ENCODE measurements around the gene CD93. TPM values are rescaled to one million over a fixed set of nuclear protein-coding genes. Genes with fewer than 3 reads are reported as not detected.

Gene CD93
- total RNA-seq, 2 experiments from 2014 or later: 0.36 to 0.46 TPM

DNA sequence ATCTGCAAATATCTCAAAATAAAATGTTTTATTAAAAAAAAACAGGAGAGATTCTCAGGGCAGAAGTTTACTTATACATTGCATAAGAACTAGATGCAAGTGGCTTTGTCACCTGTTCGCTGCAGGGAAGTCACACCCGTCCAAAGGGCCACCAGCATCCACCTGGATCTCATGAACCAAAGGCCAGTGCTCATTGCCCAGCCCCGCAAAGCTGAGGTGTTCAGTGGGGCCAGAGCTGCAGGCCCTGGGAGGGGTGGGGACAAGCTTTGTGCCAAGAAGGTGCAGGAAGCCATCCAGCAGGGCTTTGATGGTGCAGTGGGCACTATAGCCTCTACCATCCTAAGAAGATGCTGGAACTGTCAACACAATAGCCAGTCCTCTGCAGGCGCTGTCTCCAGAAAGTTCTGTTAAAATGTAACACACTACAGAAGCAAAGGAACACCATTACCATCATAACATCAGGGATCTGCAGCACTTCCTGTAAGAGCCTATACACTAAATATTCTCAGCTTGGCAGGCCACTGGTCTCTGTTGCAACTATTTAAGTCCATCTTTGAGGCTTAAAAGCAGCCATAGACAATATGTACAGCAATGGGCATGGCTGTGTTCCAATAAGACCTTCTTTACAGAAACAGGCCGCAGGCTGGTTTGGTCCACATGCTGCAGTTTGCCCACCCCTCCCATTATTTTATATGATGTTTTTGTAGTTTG lies 15.7 kb upstream of the CD93 start:
- ChIA-PET POLR2A (no interaction called here), CTCF (no interaction called here)

DNA sequence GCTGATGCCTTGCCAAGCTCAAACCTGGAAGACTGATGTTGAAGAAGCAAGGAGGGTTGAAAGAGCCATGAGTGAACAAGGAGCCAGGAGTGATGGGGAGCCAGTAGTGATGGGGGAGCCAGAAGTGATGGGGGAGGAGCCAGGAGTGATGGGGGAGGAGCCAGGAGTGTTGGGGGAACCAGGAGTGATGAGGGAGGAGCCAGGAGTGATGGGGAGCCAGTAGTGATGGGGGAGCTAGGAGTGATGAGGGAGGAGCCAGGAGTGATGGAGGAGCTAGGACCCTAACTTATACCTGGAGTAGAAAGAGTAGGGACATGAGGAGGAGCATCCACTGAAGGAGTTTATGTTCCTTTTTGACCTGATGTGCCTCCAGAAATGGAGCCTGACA lies 14.6 kb upstream of the CD93 start:
- CTCF ChIA-PET: no interaction called here
- POLR2A ChIA-PET: no interaction called here

DNA sequence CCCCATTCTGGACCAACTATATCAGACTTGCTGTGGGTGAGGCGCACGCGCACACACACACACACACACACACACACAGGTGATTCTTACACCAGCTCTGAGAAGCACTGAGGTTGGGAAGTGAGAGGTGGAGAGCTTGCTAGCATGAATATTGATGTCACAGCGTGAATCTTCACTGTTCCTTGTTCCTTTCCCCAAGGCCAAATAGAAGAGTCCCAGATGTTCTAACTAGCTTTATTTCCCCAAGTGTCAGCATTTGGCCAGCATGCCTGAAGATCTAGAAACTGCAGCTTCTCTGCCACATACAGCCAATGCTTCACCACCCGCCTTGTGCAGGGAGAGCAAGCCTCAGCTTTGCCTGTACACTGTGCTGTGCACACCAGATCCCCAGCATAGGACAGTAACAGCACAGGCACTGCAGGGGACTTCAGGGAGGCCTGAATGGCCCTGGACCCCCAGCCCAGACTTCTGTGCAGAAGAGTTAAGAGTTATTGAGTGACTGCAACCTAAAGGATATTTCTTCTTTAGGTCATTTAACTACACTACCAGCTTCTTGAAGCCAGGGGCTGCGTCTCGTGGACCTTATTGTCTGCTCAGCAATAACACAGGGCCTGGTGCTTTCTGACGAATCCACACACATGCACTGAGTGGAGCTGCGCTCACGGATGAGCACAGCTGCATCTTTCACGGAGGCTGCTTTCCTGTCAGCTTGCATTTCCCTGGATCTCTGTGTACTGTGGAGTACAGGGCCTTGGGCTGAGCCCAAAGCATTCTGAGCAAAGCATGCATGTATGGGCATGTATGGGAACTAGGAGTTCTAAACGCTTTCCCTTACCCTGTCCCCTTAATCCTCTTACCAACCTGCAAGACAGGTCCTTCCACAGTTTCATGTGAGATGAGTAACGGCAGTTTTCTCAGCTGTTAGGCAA lies 13.9 kb upstream of the CD93 start:
- ChIA-PET POLR2A (interaction anchor here (0.6 kb wide), 1 partner anchor 1828 kb away, joined by 3 read pairs; no protein-coding TSS in a partner anchor), CTCF (no interaction called here)

DNA sequence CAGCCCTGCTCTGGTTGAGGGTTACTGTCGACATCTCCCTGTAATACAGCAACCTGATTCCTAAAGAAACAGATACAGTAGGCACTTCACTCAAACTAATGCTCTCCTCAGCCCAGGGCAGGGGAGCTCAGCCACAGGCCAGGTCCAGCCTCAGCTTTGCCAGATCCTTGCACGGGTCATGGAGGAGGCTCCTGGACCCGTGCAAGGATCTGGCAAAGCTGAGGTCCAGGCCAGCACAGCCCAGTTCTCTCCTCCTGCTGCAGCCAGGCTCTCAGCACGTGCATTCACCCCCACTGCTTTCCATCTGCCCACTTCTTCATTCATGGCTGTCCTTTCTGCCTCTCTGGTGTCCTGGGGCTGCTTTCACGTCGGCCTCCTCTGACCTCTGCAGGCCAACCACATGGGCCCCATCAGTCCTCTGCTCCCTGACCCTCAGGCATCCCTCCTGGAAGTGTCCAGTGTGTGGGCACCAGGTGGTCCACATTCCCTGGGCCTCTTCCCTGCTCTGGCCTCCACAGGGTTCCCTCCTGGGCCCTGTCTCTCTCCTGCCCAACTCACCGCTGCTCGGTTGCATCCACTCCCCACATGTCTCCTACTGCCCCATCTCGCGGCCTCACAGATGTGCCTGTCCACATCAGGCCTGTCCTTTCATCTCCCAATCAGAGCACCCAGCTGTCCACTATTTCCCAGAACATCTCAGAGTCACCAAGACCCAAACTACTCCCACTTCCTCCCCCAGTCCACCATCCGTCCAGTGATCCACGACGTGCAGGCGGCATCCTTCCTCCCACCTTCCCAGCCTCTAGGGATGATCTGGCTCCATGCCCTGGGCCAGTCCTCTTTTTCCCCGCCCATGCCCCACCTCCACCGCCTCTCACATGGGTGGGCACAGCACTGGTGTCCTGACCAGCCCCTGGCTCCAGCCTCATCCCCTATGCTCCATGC lies 11.8 kb upstream of the CD93 start:
- POLR2A ChIA-PET: no interaction called here
- CTCF ChIA-PET: no interaction called here

DNA sequence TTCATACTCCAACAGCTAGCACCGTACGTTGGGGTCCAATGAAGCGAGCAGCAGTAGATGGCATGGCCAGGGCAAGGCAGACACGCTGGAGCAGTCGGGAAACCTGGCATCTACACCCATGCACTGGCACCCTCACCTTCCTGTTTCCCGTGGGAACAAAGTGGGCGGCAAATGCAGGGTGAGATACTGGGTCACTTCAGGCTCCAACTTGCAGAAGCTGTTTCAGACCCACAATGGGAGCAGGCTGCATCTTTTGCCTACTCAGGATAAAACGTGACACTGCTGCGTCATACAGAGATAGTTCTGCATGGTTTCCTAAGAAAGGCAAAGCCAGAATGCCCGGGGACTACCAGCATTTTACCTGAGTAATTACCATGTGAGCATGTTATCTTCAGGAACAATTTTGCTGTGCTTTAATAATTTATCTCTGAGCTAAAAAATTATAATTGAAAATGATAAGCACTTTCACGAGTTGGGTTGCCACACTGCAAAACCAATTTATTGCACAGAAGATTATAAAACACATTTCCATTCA lies 10.9 kb upstream of the CD93 start:
- POLR2A ChIA-PET: no interaction called here
- CTCF ChIA-PET: no interaction called here

DNA sequence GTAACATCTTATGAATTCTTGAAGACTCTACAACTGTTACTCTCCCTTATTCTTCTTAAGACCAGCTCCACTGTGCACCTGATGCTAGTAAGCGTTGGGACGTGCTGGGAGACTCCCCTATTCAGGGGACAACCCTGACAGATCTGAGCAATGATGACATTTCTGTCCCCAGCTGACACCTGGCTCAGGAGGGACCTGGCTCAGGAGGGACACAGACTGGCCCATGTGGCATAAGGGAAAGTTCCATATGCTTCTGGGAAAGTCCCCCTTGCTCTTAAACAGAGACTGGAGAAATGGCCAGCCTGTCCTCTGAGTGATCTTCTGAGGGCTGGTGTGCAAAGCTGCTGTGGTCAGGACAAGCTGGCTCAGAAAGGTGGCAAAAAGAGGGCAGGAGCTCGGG lies 10.0 kb upstream of the CD93 start:
- POLR2A ChIA-PET: interaction anchor here (0.6 kb wide), 1 partner anchor 10 kb away, joined by 3 read pairs; the partner anchor contains the start of gene CD93
- CTCF ChIA-PET: interaction anchor here (0.5 kb wide), 1 partner anchor 90 kb away, joined by 3 read pairs; no protein-coding TSS in a partner anchor

DNA sequence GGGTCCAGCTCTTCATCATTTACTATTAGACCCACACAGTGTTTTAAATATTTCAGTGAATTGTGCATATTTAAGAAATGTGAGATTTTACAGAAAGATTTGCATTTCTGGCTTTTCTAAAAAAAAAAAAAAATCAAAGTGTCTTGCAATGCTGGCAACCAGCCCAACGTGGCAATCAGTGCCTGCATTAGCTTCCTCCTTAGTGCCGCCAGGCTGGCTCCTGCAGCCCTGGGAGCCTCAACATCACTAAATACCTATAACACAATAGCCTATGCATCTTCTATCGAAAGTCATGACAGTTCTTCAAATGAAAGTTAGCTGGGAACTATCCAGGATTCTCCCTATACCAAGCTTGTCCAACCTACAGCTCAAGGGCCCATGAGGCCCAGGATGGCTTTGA lies 9.4 kb upstream of the CD93 start:
- ChIA-PET CTCF (interaction anchor here (0.5 kb wide), 1 partner anchor 89 kb away, joined by 3 read pairs; no protein-coding TSS in a partner anchor), POLR2A (interaction anchor here (0.6 kb wide), 1 partner anchor 10 kb away, joined by 3 read pairs; the partner anchor contains the start of gene CD93)

DNA sequence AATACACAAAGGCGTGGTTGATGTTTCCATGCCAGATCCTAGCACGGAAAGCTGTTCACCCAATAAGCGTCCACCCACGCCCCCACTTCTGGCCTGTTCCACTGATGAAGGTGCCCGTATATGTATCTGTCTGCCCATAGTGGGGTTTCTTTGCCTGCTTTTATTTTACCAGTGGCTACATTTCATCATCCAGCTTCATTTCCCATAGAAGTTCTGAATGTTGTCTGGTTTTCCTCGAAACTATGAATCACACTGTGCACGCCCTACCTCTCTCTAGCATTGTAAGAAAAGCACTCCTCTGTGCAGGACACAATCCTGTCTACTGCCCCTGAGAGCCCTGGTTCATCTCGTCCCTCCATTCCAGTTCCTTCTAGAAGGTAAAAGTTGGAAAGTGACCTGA lies 8.8 kb upstream of the CD93 start:
- POLR2A ChIA-PET: no interaction called here
- CTCF ChIA-PET: no interaction called here

DNA sequence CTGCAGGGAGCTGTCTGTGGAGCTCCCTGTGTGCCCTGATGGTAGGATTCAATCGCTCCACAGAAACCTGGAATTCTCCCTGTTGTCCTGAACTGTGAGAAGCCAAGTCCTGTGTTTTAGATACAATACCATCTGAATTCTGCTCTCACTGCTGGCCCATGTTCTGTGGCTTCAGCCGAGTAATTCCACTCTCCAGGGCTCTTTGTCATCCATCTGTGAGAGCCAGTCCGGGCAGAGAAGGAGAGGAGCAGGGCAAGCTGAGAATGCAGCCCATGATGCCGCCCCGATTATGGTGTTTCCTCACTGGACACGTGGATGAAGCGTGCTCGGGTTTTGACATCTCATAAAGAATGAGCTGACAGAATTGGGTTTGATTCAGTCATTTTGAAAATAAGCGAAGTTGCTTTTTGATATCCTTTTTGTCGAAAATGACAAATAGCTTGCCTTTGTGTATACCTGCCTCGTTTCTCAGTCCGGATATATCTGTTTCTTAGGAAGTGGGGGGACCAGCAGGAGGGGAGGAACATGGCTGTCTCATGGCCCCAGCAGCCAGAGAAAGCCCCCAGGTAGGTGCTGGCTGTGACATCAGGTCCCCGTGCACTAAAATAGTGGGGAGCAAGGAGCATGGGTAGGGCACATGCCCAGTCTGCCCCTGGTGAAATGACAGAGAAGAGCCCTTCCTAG lies 8.2 kb upstream of the CD93 start:
- CTCF ChIA-PET: no interaction called here
- POLR2A ChIA-PET: no interaction called here

DNA sequence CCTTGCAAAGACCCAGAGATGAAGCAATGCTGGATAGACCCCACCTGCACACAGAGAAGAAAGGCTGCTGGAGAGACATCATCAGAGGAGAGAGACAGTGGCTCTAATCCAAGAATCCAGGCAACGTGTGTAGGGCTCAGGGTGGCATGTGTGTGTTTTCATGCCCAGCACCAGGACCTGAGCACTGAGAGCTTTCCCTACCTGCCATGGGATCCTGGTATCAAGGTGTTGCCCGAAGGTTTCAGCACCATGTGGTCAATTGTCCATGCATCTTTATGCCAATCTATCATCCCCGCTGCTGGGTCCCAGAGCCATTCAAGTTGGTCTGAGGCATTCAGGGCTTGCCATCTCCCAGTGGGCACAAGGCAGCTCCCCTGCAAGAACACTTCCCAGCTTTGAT lies 7.5 kb upstream of the CD93 start:
- ChIA-PET POLR2A (no interaction called here), CTCF (no interaction called here)

DNA sequence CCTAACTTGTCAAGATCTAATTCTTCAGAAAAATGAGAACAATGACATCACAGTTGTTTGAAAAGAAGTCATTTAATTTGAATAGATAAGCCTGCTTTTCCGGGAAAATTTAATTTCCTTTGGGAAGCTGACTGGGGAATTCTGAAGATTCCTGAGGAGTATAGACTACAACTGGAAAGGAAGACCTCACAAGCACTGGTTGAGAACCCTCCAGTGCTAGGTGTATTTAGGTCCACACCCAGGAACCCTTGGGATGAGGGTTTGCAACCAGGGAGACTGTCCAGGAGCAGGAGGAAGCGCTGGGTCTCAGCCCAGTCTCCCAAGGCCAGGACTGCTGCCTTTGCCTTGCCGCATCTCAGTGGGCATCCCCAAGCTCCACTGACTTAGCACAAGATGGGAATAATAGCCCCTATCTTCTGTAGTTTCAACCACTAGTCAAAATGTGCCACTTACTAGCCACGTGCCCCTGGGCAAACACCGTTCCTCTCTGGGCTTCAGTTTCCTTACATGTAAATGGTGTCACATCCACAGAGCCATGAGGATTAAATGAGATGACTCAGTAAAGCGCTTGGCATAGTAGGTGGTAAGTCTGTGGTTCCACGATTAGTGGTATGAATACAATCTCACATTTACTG lies 6.9 kb upstream of the CD93 start:
- CTCF ChIA-PET: no interaction called here

DNA sequence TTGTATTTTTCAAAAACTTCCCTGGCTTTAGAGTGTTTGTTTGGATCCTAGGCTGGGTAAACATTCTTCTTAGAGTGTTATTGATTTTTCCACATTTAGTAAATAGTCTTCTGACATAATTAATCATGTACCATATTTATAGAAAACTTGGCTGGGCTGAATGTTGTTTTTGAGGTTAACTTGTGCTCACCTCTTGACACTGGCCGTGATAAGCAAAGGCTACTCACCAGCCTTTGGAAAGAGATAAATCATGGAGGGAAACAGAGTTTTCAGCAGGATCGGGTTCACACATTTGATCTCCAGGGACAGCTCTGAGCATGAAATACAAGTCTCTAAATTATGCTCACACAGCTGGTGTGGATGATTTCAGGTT lies 6.2 kb upstream of the CD93 start:
- POLR2A ChIA-PET: no interaction called here
- CTCF ChIA-PET: no interaction called here

More for the DNA sequence above, 6.9 kb upstream of the CD93 start:
- POLR2A ChIA-PET: no interaction called here

DNA sequence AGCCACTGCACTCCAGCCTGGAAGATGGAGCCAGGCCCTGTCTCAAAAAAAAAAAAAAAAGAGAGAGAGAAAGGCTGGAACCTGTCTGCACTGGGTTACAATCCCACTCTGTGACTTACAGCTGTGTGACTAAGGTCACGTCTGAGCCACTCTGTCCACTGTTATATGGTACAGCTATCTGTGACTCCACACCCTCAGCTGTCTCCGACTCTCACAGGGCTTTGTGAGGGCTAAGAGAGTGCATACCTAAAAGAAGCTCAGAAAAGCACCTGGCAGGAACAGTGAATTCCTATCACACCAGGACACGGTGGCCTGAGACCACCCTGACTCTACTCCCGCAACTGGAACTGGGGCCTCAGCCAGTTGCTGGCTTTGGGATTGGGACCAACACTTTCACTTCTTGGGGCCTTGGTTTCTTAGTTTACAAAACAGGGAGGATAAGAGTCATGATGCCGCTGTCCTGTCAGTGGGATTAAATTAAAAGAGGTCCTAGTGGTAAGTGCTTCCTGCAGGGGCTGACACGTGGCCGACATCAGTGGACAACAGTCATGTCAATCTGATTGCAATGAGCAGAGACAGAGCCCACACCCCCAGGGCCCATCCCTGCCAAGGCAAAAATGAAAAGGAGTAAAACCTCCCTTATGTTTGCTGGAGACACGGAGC lies 5.7 kb upstream of the CD93 start:
- ChIA-PET POLR2A (no interaction called here), CTCF (no interaction called here)

DNA sequence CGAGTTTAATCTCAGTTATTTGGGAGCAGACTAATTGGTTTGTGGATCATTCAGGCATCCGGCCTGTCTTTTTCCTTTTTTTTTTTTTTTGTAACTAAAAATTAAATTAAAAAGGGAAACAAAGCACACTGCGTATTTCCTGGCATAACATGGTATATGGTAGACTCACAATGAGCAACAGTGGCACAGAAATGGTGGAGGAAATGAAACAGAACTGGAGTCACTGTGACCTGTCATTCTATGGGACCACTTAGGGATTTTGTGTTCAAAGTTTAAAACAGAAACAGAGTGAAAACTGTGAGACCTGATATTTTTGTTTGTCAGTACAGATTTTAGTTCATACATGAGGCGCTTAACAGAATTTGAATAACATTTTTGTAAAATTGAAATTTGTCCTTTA lies 4.8 kb upstream of the CD93 start:
- CTCF ChIA-PET: no interaction called here
- POLR2A ChIA-PET: no interaction called here

DNA sequence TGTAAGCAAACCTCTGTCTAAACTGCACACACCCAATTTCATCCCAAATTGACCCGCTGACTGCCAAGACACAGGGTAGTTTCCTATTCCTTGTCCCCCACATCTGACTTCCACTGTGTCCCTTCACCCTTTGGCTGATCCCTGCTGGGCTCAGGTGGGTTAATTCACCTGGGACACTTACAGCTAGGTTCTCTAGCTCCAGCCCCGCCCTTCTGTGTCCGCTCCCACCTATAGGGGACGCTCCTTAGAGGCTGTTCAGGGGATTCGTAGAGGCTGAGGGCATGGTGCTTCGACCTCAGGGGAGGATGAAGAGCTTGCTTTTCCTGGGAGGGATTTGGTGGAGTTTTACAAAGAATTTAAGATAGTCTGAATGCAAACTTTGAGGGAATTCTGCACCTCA lies 4.0 kb upstream of the CD93 start:
- CTCF ChIA-PET: no interaction called here
- POLR2A ChIA-PET: no interaction called here

DNA sequence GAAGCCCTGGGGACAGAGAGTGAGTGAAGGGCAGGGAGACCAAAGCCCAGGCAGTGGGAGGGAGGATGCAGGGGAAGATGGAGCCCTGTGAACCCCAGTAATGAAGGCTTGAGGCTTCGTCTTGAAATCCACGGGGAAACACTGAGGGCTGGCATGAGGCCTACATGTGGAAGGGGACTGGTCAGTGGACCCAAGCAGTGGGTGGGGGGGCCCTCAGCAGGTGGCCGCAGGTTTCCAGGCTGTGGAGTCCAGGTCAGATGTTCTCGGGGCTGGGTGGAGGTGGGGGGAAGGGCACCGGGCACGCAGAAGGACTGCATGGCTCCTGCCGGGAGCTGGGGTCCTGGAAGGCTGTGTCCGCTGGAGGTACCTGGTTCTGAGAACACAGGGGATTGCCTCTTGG lies 2.7 kb upstream of the CD93 start:
- POLR2A ChIA-PET: no interaction called here
- CTCF ChIA-PET: no interaction called here

DNA sequence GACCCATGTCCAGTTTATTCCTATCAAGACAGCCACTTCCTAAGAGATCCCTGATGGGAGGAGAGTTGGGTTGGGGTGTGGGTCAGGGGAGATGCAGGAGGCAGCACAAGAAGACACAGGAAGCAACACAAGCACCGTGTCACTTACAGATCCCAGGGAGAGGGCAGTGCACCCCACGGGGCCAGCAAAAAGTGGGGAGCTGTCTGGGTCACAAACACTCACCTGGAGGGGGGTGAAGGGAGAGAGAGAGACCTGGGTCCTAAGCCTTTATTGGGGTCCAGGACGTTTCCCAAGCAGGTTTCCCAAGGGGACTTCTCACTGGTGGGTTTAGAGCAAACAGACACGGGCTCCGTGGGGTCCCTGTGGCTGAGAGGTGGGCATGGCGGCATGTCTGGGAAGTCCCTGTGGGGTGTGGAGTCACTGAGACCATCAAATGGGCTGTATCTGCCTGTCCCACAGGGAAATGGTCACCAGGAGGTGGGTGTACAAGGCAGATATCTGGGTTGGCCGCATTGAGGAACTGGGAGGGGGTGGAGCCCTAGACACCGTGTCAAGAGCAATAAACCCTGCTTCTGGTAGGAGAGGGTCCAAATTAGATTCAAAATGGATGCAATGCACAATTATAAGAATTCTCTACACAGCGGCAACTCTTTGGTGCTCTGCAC lies 1.6 kb upstream of the CD93 start:
- ChIA-PET POLR2A (no interaction called here), CTCF (no interaction called here)

DNA sequence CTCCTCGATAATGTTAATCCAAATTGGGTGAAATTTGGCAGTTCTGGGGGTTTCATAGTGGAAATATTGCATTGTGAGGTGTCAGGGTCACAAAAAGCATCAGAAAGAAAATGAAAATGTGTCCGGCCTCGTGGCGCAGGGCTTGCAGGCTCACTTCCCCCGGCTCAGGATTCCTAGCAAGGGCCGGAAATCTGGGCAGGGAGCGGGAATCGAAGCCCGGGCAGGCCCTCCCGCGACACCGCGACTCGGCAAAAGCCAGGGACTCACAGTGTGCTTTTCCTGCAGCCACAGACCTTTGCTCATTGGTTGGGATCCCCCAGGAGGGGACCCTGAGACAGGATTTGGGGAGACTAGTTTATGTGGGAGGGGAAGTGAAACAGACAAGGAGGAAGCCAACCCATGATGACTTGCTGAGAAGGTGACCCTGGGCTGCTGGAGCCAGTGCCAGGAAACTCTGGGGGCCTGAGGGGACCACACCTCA lies 847 bp upstream of the CD93 start:
- ChIA-PET CTCF (no interaction called here), POLR2A (no interaction called here)
